H9 (cell line): Measurements from ENCODE around the gene OPRL1. TPM values are rescaled to one million over a fixed set of nuclear protein-coding genes. Genes with fewer than 3 reads are reported as not detected.
A peak's percentile ranks its signal among the peaks of the same experiment; 100 is the strongest.

ENCODE experiments used
- DNase-seq: peaks from one replicate; pipeline ENCODE4 v3.0.0-alpha.2; 2017
- H2AFZ ChIP-seq: one replicate; pipeline ENCODE4 v1.6.1; 2013; ENCODE audit warnings: mild to moderate bottlenecking, low read length, control low read depth, moderate library complexity
- H2AK5ac ChIP-seq: 2 replicates; pipeline ENCODE4 v1.6.1; 2013; ENCODE audit warnings: low read length, control low read depth, mixed read lengths; ENCODE audit not compliant: insufficient read length
- H2BK120ac ChIP-seq: one replicate; pipeline ENCODE4 v1.6.1; 2013; ENCODE audit warnings: low read depth, mild to moderate bottlenecking, low read length, control low read depth, inconsistent platforms; ENCODE audit not compliant: poor library complexity, severe bottlenecking
- H2BK12ac ChIP-seq: 2 replicates; pipeline ENCODE4 v1.6.1; 2013; ENCODE audit warnings: low read length, control low read depth, mixed read lengths, low read depth; ENCODE audit not compliant: insufficient read length
- H2BK15ac ChIP-seq: 2 replicates; pipeline ENCODE4 v1.6.1; 2013; ENCODE audit warnings: low read depth, low read length, control low read depth
- H2BK20ac ChIP-seq: one replicate; pipeline ENCODE4 v1.6.1; 2013; ENCODE audit warnings: low read depth, mild to moderate bottlenecking, low read length, control low read depth, inconsistent platforms; ENCODE audit not compliant: poor library complexity, severe bottlenecking
- H2BK5ac ChIP-seq: 2 replicates; pipeline ENCODE4 v1.6.1; 2013; ENCODE audit warnings: low read length, control low read depth, mixed read lengths; ENCODE audit not compliant: insufficient read length
- H3K14ac ChIP-seq: 2 replicates; pipeline ENCODE4 v1.6.1; 2013; ENCODE audit warnings: low read length, control low read depth; ENCODE audit not compliant: insufficient read depth
- H3K18ac ChIP-seq: 2 replicates; pipeline ENCODE4 v1.6.1; 2013; ENCODE audit warnings: low read depth, mild to moderate bottlenecking, mixed read lengths, low read length, control low read depth; ENCODE audit not compliant: insufficient read length
- H3K23ac ChIP-seq: 2 replicates; pipeline ENCODE4 v1.6.1; 2013; ENCODE audit warnings: low read length, control low read depth, mixed read lengths, low read depth; ENCODE audit not compliant: insufficient read length
- H3K23me2 ChIP-seq: 2 replicates; pipeline ENCODE4 v1.6.1; 2013; ENCODE audit warnings: low read depth, mild to moderate bottlenecking, mixed read lengths, low read length, control low read depth; ENCODE audit not compliant: insufficient read length, poor library complexity, severe bottlenecking
- H3K27ac ChIP-seq: 2 replicates; pipeline ENCODE4 v1.5.1; 2013; ENCODE audit warnings: low read length, control low read depth, mixed read lengths, low read depth; ENCODE audit not compliant: insufficient read length
- H3K27me3 ChIP-seq: 2 replicates; pipeline ENCODE4 v1.6.1; 2013; ENCODE audit warnings: low read length, control low read depth, inconsistent platforms; ENCODE audit not compliant: insufficient read depth
- H3K4ac ChIP-seq: 2 replicates; pipeline ENCODE4 v1.6.1; 2013; ENCODE audit warnings: low read depth, mild to moderate bottlenecking, control low read depth, inconsistent platforms, low read length, moderate library complexity
- H3K4me1 ChIP-seq: 2 replicates; pipeline ENCODE4 v1.6.1; 2013; ENCODE audit warnings: low read length, control low read depth, inconsistent platforms; ENCODE audit not compliant: insufficient read depth
- H3K4me2 ChIP-seq: 2 replicates; pipeline ENCODE4 v1.6.1; 2013; ENCODE audit warnings: low read length, control low read depth, mixed read lengths; ENCODE audit not compliant: insufficient read length, insufficient read depth
- H3K56ac ChIP-seq: 2 replicates; pipeline ENCODE4 v1.6.1; 2013; ENCODE audit warnings: low read depth, mild to moderate bottlenecking, mixed read lengths, low read length, control low read depth; ENCODE audit not compliant: insufficient read length
- H3K79me1 ChIP-seq: 2 replicates; pipeline ENCODE4 v1.6.1; 2013; ENCODE audit warnings: low read depth, mild to moderate bottlenecking, moderate library complexity, low read length, control low read depth, inconsistent platforms; ENCODE audit not compliant: insufficient read depth, poor library complexity, severe bottlenecking
- H3K79me2 ChIP-seq: 2 replicates; pipeline ENCODE4 v1.6.1; 2013; ENCODE audit warnings: low read length, control low read depth, inconsistent platforms; ENCODE audit not compliant: insufficient read depth
- H3K9ac ChIP-seq: 2 replicates; pipeline ENCODE4 v1.6.1; 2013; ENCODE audit warnings: low read length, control low read depth, mixed read lengths; ENCODE audit not compliant: insufficient read length; ENCODE audit errors: extremely low read depth
- H3K9me3 ChIP-seq: one replicate; pipeline ENCODE4 v1.6.1; 2013; ENCODE audit warnings: low read depth, low read length, inconsistent platforms; ENCODE audit not compliant: control insufficient read depth
- H3T11ph ChIP-seq: one replicate; pipeline ENCODE4 v1.6.1; 2013; ENCODE audit warnings: mild to moderate bottlenecking, low read length, control low read depth, inconsistent platforms
- H4K20me1 ChIP-seq: one replicate; pipeline ENCODE4 v1.6.1; 2013; ENCODE audit not compliant: control insufficient read depth, insufficient read length, insufficient read depth
- H4K5ac ChIP-seq: 2 replicates; pipeline ENCODE4 v1.6.1; 2013; ENCODE audit warnings: low read depth, mild to moderate bottlenecking, mixed read lengths, low read length, control low read depth; ENCODE audit not compliant: insufficient read length
- H4K8ac ChIP-seq: replicated peaks from 2 replicates; pipeline ENCODE4 v1.6.1; 2013; ENCODE audit warnings: low read length, control low read depth, mixed read lengths, low read depth; ENCODE audit not compliant: insufficient read length
- H4K91ac ChIP-seq: 2 replicates; pipeline ENCODE4 v1.6.1; 2013; ENCODE audit warnings: low read depth, mild to moderate bottlenecking, moderate library complexity, mixed read lengths, low read length, control low read depth; ENCODE audit not compliant: insufficient read length
- H3K27ac Mint-ChIP-seq, 3 experiments: 2 replicates in 2 of 3; 3 replicates in 1 of 3; pipeline ENCODE4 v1.8.0; 2020 to 2021; ENCODE audit warnings: mixed read lengths in 3 of 3, mild to moderate bottlenecking in 1 of 3, moderate library complexity in 1 of 3
- H3K27me3 Mint-ChIP-seq: 2 replicates; pipeline ENCODE4 v1.8.0; 2021; ENCODE audit warnings: low read depth, mild to moderate bottlenecking, moderate library complexity, mixed read lengths
- H3K36me3 Mint-ChIP-seq, 3 experiments: 2 replicates in 2 of 3; 3 replicates in 1 of 3; pipeline ENCODE4 v1.8.0; 2020 to 2021; ENCODE audit warnings: low read depth in 3 of 3, mixed read lengths in 3 of 3; ENCODE audit not compliant: insufficient read depth in 1 of 3
- H3K4me1 Mint-ChIP-seq, 2 experiments: 2 replicates each; pipeline ENCODE4 v1.8.0; 2020; ENCODE audit warnings: mixed read lengths in 2 of 2
- H3K4me3 Mint-ChIP-seq, 2 experiments: 2 replicates in 1 of 2; 3 replicates in 1 of 2; pipeline ENCODE4 v1.8.0; 2020 to 2021; ENCODE audit warnings: mild to moderate bottlenecking in 2 of 2, mixed read lengths in 2 of 2, moderate library complexity in 1 of 2
- H3K9me3 Mint-ChIP-seq, 2 experiments: 2 replicates in 1 of 2; 3 replicates in 1 of 2; pipeline ENCODE4 v1.8.0; 2020; ENCODE audit warnings: mild to moderate bottlenecking in 2 of 2, mixed read lengths in 2 of 2, moderate library complexity in 1 of 2
- CTCF ChIP-seq: fragments of 200-600 bp; sonication (generic); conservative IDR thresholded peaks from 3 replicates; pipeline ENCODE4 v1.8.0; 2021; ENCODE audit warnings: antibody characterized with exemption, mild to moderate bottlenecking
- WGBS: extraction: QIAGEN DNeasy Blood & Tissue Kit; methylation state at CpG from one replicate; pipeline ENCODE4 v1.1.7; 2013; ENCODE audit warnings: missing lambda C conversion rate, low lambda C conversion rate, mixed read lengths; ENCODE audit not compliant: insufficient read length; ENCODE audit errors: extremely low coverage; 5-methylcytosine and 5-hydroxymethylcytosine counted together
- total RNA-seq: library from RNA; stranded (reverse); gene quantifications from 2 replicates; pipeline ENCODE4 v1.2.1, GENCODE V29; 2021

Gene OPRL1
- total RNA-seq, 1 experiment from 2014 or later, result 0.90 TPM

GRCh38 chr20:64115171-64115911 is 35.5 kb downstream of the OPRL1 start:
- Histone ChIP-seq H2BK15ac (no peak overlapping the region), H2BK12ac (no peak overlapping the region), H3K79me1 (no peaks in the 10 kb centered on the region), H3K27ac (no peak overlapping the region), H3K4me1 (no peaks in the 10 kb centered on the region), H2BK120ac (no peak overlapping the region), H2AFZ (no peak overlapping the region), H3K18ac (no peak overlapping the region), H4K91ac (no peak overlapping the region), H3K23ac (no peak overlapping the region), H2BK5ac (no peak overlapping the region), H4K8ac (no peak overlapping the region), H4K20me1 (peaks cover 3% of the 10 kb centered on the region), H2BK20ac (no peak overlapping the region), H3K23me2 (no peaks in the 10 kb centered on the region), H3K4ac (no peak overlapping the region), H3K79me2 (no peaks in the 10 kb centered on the region), H2AK5ac (no peak overlapping the region), H3K9me3 (no peaks in the 10 kb centered on the region), H3T11ph (no peak overlapping the region), H3K56ac (no peak overlapping the region), H3K4me2 (no peak overlapping the region), H3K14ac (0 out of 2 replicates have a peak overlapping the region, but pooled peaks have one; percentile 19), H3K9ac (no peak overlapping the region), H3K27me3 (no peaks in the 10 kb centered on the region), H4K5ac (no peak overlapping the region)
- Mint-ChIP-seq H3K27ac (no peak overlapping the region), H3K27me3 (0 out of 2 replicates have a peak, but pooled peaks cover 2% of the 10 kb centered on the region), H3K9me3 (no peaks in the 10 kb centered on the region), H3K4me3 (no peak overlapping the region), H3K4me1 (peaks cover 4 to 5% of the 10 kb centered on the region in 2 experiments; a peak in 3 of 4 replicates), H3K36me3 (no peaks in the 10 kb centered on the region)
- no peak for TF ChIP-seq CTCF
- no CpG with 5 or more reads among the region's 14 CpGs for WGBS
- no peak for DNase-seq
